ENCODE measurements around the gene PPIF. TPM values are rescaled to one million over a fixed set of nuclear protein-coding genes. Genes with fewer than 3 reads are reported as not detected.

The PPIF gene
- total and polyA plus RNA-seq, 2 of the 13 experiments (the other 11 are each of a cell fraction or from before 2014, with no cell fraction given), result 147 to 157 TPM

DNA sequence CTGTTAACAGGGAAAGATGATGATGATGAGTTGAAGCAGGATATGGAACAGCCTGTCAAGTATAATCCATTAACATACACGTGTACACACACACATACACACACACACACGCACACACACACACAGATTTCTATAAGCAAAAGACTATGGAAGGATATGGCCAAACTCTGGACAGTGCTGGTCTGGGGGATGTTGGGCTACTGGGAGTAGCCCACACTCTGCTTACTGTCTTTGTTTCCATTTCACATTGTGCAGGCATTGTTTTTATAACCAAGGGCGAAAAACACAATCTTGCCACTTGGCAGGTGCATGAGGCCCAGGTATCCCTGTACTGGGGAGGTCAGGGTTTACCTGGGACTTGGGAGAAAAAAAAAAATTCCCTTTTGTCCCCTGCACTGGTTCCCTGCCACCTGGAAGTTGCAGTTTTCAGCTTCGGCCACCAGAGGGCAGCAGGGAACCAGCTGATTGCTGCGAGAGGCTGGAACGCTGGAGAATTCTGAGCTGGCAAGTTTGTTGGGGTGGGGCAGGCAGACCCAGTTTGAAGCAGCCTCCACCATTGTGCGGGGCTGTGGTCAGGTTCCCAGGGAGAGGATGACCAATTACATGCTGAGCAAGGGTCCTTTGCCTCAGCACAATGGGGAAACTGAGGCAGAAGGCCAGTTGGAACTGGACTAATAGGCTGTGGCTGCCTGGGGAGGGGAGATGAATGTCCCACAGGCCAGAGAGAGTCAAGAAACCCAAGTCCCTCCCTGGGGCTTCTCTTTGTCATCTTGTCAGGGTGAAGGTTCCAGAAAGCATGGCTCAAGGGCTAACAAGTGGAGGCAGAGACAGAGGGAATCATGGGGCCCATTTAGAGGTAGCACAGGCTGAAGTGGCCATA lies 27.3 kb downstream of the PPIF start (continued):
- TF ChIP-seq RBAK (CRISPR knock-in tag; IDR thresholded peaks at IDR 0.05) (no peak), XRCC5 (optimal IDR thresholded peaks at IDR 0.05; ENCODE audit: low read length) (peak; percentile 58), ZNF3 (CRISPR knock-in tag; IDR thresholded peaks at IDR 0.05) (no peak), YEATS2 (CRISPR knock-in tag; IDR thresholded peaks at IDR 0.05; ENCODE audit: borderline replicate concordance) (no peak), KDM3A (CRISPR knock-in tag; IDR thresholded peaks at IDR 0.05; ENCODE audit: low read depth) (no peak), NFIB (CRISPR knock-in tag; IDR thresholded peaks at IDR 0.05; ENCODE audit: borderline replicate concordance) (no peak), ZNF800 (CRISPR knock-in tag; IDR thresholded peaks at IDR 0.05) (no peak), CREB3 (CRISPR knock-in tag; IDR thresholded peaks at IDR 0.05) (no peak), MTA1 (CRISPR knock-in tag; IDR thresholded peaks at IDR 0.05; ENCODE audit: borderline replicate concordance) (no peak), ZNF598 (CRISPR knock-in tag; IDR thresholded peaks at IDR 0.05; ENCODE audit: borderline replicate concordance) (peak; percentile 39; the same call in 1 of the 2 replicates), ZSCAN31 (CRISPR knock-in tag; IDR thresholded peaks at IDR 0.05; ENCODE audit: low read depth) (no peak), ZNF33B (CRISPR knock-in tag; IDR thresholded peaks at IDR 0.05) (no peak), CCDC6 (CRISPR knock-in tag; IDR thresholded peaks at IDR 0.05) (no peak), CBX5 (CRISPR knock-in tag; IDR thresholded peaks at IDR 0.05; ENCODE audit: borderline replicate concordance) (no peak), TAF1 (CRISPR knock-in tag; IDR thresholded peaks at IDR 0.05) (no peak), SP2 (CRISPR knock-in tag; IDR thresholded peaks at IDR 0.05) (no peak), ZNF501 (CRISPR knock-in tag; IDR thresholded peaks at IDR 0.05) (peak; percentile 66), ZNF296 (CRISPR knock-in tag; conservative IDR thresholded peaks at IDR 0.05) (no peak), POLR2AphosphoS2 (IDR thresholded peaks at IDR 0.05; ENCODE audit: low read depth, low read length) (no peak), ZNF574 (CRISPR knock-in tag; IDR thresholded peaks at IDR 0.05) (0 out of 2 replicates have a peak, but pooled peaks have one; percentile 47), ZNF260 (CRISPR knock-in tag; IDR thresholded peaks at IDR 0.05; ENCODE audit: borderline replicate concordance, low read depth) (no peak)
- TF ChIP-seq, protein P1, sequence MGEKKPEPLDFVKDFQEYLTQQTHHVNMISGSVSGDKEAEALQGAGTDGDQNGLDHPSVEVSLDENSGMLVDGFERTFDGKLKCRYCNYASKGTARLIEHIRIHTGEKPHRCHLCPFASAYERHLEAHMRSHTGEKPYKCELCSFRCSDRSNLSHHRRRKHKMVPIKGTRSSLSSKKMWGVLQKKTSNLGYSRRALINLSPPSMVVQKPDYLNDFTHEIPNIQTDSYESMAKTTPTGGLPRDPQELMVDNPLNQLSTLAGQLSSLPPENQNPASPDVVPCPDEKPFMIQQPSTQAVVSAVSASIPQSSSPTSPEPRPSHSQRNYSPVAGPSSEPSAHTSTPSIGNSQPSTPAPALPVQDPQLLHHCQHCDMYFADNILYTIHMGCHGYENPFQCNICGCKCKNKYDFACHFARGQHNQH (CRISPR knock-in tag; IDR thresholded peaks at IDR 0.05), result peak; percentile 58; the same call in 1 of the 2 replicates

All from HepG2 (cell line).